ENCODE measurements around the gene CNTN6. TPM values are rescaled to one million over a fixed set of nuclear protein-coding genes. Genes with fewer than 3 reads are reported as not detected.

Gene CNTN6
- polyA plus RNA-seq, 1 donor, result 2.5 TPM

- H3K27ac ChIP-seq (ENCODE audit: low read length), result no peak overlapping the region
- no peak for DNase-seq
- H3K9me3 ChIP-seq (ENCODE audit: control insufficient read depth, low read depth, low read length), result no peaks in the 10 kb centered on the region
- H3K4me1 ChIP-seq (ENCODE audit: control insufficient read depth, insufficient read depth, low read length), result no peaks in the 10 kb centered on the region
- no peaks in the 10 kb centered on the region for H3K27me3 ChIP-seq (ENCODE audit: control insufficient read depth, insufficient read depth, low read length)
- no peaks in the 10 kb centered on the region for H3K36me3 ChIP-seq (ENCODE audit: control insufficient read depth, insufficient read depth, low read length)
- H3K4me3 ChIP-seq (ENCODE audit: low read length), result no peak overlapping the region
Observed at GRCh38 chr3:1448443-1448842, 355.6 kb downstream of the CNTN6 start.

All from large intestine (tissue), 3 donors.